Measurements from ENCODE around the gene CYP19A1.
A peak's percentile ranks its signal among the peaks of the same experiment; 100 is the strongest.
"Not testable (repeated sequence)": the region's sequence is repeated elsewhere in the genome, so short reads cannot be mapped to it uniquely, and the experiment has no call there.

The CYP19A1 gene

GRCh38 chr15:51299187-51300015 lies 39.0 kb downstream of the CYP19A1 start:
- no peak for DNase-seq (ENCODE audit: low read depth in 2 of 3, low spot score in 1 of 3)

DNA sequence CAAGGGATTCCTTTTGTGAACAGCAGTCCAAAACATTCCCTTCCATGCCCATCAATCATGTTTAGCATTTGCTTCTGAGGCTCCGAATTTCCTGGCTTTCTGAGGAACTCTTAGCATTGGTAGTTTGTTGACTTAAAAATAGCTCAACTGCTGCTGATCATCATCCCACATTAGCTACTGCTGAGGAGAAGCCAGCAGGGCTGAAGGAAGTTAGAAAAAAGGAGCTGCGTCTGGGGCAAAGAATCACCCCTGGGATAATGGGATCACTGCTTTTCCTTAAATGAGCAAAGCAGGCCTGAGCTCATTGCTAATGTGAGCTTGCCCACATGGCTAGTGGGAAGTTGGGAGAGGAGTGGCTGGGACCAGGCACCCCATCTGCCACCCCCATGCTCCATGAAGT lies 39.8 kb downstream of the CYP19A1 start:
- DNase-seq (ENCODE audit: low read depth in 2 of 3, low spot score in 1 of 3) = no peak

DNA sequence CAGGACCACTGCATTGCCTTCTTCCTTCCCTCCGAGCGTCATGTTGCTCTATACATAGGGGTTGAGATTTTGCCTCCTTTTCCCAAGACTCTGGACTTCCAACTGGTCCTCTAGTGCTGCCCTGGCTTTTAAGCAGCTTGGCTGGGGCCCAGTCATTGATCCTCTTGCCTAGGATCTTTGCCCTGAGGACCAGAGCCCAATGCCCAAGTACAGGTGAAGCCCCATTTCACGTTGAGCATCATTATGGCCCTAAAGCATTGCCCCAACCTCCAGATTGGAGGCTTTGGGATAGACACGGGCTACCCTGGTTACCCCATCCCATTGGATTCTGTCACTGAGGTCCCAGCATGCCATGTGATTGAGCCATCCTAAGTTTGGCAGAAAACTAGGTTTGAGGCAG lies 47.7 kb downstream of the CYP19A1 start:
- no peak for DNase-seq (ENCODE audit: low read depth in 2 of 3, low spot score in 1 of 3)

DNA sequence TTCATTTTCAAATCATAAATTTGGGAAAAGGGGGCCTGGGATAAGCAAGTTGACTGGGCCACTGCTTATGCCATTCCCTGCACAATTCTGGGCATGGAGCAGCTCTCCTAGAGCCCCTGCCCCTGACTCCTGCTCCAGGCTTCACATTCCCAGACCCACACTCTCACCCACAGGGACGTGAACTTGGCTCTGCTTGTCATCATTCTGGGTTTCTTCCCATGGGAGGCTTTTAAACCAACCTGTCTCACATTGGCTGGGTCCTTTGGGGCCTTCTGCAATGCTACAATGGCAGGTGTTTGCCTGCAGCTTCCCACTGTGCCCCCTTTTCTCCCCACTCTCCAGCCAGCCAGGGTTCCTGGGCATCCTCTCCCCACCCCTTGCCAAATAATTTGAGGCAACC lies 49.1 kb downstream of the CYP19A1 start:
- DNase-seq (ENCODE audit: low read depth in 2 of 3, low spot score in 1 of 3) = no peak

- DNase-seq (ENCODE audit: low read depth in 2 of 3, low spot score in 1 of 3) = no peak
These were observed 50.0 kb downstream of the CYP19A1 start for GRCh38 chr15:51288143-51289065.

- DNase-seq (ENCODE audit: low read depth in 2 of 3, low spot score in 1 of 3) = no peak
These were observed 51.6 kb downstream of the CYP19A1 start for GRCh38 chr15:51286816-51287215.

DNA sequence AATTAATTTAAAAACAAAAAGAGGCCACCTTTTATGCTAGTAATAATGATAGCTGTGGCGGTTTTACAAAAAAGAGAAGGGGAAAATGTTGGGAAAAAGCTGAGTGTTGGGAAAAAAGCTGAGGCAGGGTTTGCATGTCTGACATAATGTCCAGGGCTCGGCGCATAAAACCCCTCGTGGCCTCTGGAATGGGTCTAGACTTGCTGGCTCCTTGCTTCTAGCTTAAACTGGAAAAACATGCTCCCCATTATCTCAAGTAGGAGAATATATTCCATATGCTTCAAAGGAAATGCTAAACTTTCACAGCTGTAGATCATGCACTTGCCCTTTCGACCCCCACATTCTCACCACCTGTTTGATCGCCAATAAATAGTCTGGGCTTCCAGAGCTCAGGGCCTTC lies 53.0 kb downstream of the CYP19A1 start:
- DNase-seq (ENCODE audit: low read depth in 2 of 3, low spot score in 1 of 3) = no peak

GRCh38 chr15:51284871-51285270 lies 53.5 kb downstream of the CYP19A1 start:
- DNase-seq (ENCODE audit: low read depth in 2 of 3, low spot score in 1 of 3) = no peak

- DNase-seq (ENCODE audit: low read depth in 2 of 3, low spot score in 1 of 3) = no peak
These were observed 55.4 kb downstream of the CYP19A1 start for GRCh38 chr15:51283026-51283425.

GRCh38 chr15:51282241-51282640 lies 56.2 kb downstream of the CYP19A1 start:
- not testable (repeated sequence) for DNase-seq (ENCODE audit: low read depth in 2 of 3, low spot score in 1 of 3)

- peak in 1 of 3 donors; percentile 8 for DNase-seq (ENCODE audit: low read depth in 2 of 3, low spot score in 1 of 3)
These were observed 56.9 kb downstream of the CYP19A1 start for GRCh38 chr15:51281368-51281967.

- no peak for DNase-seq (ENCODE audit: low read depth in 2 of 3, low spot score in 1 of 3)
These were observed 57.6 kb downstream of the CYP19A1 start for GRCh38 chr15:51280838-51281237.

GRCh38 chr15:51279391-51279790 lies 59.0 kb downstream of the CYP19A1 start:
- DNase-seq (ENCODE audit: low read depth in 2 of 3, low spot score in 1 of 3) = no peak

DNA sequence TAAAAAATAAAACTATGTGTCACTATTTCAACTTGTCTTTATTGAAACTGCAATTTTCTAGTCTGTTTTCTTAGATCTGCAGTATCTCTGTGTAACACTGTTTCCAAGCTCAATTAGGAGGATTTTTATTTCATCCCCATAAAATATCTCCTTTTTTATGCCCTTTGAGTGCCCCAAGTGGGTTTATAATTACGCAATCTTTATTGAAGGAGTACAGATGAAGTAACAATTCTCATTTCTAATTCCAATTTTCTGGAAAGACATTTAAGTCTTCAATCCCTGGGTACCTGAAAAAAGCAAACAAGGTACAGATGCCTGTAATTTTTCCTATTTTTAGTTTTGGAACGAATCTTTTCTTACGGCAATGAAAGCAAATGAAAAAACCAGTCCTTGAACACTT lies 61.3 kb downstream of the CYP19A1 start:
- DNase-seq (ENCODE audit: low read depth in 2 of 3, low spot score in 1 of 3) = no peak

GRCh38 chr15:51274956-51275355 lies 63.4 kb downstream of the CYP19A1 start:
- no peak for DNase-seq (ENCODE audit: low read depth in 2 of 3, low spot score in 1 of 3)

GRCh38 chr15:51270706-51271105 lies 67.7 kb downstream of the CYP19A1 start:
- no peak for DNase-seq (ENCODE audit: low read depth in 2 of 3, low spot score in 1 of 3)

DNA sequence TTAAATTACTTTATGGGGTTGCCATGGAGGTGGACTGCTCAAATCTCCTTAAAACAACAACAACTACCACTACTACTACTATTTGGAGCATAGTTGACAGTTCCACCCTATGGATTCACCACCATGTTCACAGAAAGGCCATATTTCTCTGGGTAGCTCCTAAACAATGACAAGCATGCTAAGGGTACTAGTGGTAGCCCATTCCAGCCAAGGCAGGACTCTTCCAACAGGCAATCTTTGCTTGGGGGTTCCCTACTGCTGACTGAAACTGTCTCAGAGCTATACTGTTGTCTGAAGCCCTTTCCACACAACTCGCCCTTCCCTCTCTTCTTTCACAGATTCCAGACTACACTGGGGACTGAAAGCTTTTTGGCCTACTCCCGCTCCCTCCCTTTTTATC lies 68.9 kb downstream of the CYP19A1 start:
- DNase-seq (ENCODE audit: low read depth in 2 of 3, low spot score in 1 of 3) = no peak

GRCh38 chr15:51267703-51268083 lies 70.7 kb downstream of the CYP19A1 start:
- DNase-seq (ENCODE audit: low read depth in 2 of 3, low spot score in 1 of 3) = no peak

- no peak for DNase-seq (ENCODE audit: low read depth in 2 of 3, low spot score in 1 of 3)
These were observed 71.2 kb downstream of the CYP19A1 start for GRCh38 chr15:51267051-51267702.

DNA sequence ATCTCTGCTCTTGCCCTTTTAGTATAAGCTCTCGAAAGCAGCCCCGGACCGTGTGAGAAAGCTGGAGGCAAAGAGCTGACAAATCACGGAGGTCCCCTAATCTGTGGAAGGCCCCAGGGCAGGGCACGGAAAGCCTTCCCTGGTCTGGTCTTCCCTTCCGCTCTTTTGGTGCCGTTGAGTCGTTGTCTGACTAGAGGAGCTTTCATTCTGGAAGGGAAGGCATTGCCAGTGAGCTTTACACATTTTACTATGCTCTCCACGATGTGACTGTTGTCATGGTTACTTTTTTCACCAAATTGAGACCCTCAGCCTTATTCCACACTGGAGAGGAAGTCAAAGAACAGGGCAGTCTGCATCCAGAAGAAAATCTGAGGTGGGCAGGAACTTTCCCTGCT lies 71.7 kb downstream of the CYP19A1 start:
- DNase-seq (ENCODE audit: low read depth in 2 of 3, low spot score in 1 of 3) = no peak

DNA sequence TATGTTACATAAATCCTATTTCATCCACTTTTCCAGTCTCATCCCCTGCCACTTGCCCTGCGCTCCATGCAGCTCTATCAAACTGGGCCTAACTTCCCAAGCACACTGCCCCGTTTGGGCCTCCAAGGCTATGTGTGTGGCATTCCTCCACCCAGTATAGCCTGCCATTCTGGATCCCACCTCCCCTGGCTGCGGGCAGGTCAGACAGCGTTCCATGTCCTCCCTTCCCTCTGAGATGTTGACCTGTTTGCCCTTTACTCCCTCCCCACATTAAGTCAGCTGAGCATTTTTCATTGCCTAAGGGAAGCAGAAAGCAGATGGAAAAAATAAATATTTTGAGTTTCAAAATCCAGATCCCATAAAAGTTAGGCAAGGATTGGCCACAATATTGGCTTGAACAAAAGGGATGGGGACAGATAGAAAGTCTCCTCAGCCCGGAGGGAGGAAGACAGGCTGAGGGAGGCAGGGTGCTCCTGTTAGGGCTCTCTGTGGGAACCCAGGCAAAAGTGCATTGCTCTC lies 73.3 kb downstream of the CYP19A1 start:
- DNase-seq (ENCODE audit: low read depth in 2 of 3, low spot score in 1 of 3) = no peak

Data from stimulated activated CD4-positive, alpha-beta T cell treated with anti-CD3 and anti-CD28 coated beads, Interleukin-12 subunit alpha, Interleukin-12 subunit beta, amount 100 ng/mL, for 48 hours (primary cell).